Measurements from ENCODE around the gene PHF19. TPM values are rescaled to one million over a fixed set of nuclear protein-coding genes. Genes with fewer than 3 reads are reported as not detected.

Gene PHF19
- total RNA-seq, 6 donors from 2014 or later, result 8.0 to 42.4 (median 19.2) TPM

DNA sequence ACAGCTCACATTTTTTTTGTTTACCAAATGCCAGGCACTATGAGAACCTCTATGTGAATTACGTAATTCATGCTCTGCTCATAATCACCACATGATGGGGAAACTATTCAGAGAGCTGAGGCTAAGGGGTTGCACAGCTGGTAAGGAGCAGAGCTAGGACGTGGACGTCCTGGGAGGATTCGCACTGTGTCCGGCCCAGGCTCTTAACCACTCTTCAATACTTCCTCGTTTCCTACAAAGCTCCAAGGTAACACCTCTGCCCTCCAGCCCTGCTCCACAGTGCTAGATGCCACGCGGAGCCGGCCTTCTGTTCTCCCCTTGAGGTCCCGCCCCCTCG is 8.7 kb downstream of the PHF19 start:
- DNase-seq (no peak), ATAC-seq (ENCODE audit: low FRiP score in 2 of 2) (no peak)
- H3K27me3 ChIP-seq, result no peaks in the 10 kb centered on the region
- WGBS, 2 donors, result 1 to 14% methylated on average over 5 to 11 of the region's 11 CpGs
- peaks cover 10 to 18% (median 13%) of the 10 kb centered on the region in 4 donors for H3K4me1 ChIP-seq
- no peak for TF ChIP-seq EP300 (IDR thresholded peaks at IDR 0.05)
- TF ChIP-seq POLR2AphosphoS5 (IDR thresholded peaks at IDR 0.05), result peak; percentile 50
- TF ChIP-seq POLR2A (IDR thresholded peaks at IDR 0.05), result peak in 3 of 4 donors; percentile 38 to 60 (median 52)
- TF ChIP-seq, protein P1, sequence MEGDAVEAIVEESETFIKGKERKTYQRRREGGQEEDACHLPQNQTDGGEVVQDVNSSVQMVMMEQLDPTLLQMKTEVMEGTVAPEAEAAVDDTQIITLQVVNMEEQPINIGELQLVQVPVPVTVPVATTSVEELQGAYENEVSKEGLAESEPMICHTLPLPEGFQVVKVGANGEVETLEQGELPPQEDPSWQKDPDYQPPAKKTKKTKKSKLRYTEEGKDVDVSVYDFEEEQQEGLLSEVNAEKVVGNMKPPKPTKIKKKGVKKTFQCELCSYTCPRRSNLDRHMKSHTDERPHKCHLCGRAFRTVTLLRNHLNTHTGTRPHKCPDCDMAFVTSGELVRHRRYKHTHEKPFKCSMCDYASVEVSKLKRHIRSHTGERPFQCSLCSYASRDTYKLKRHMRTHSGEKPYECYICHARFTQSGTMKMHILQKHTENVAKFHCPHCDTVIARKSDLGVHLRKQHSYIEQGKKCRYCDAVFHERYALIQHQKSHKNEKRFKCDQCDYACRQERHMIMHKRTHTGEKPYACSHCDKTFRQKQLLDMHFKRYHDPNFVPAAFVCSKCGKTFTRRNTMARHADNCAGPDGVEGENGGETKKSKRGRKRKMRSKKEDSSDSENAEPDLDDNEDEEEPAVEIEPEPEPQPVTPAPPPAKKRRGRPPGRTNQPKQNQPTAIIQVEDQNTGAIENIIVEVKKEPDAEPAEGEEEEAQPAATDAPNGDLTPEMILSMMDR (IDR thresholded peaks at IDR 0.05), result peak in 2 of 6 experiments; percentile 28 to 36
- peak overlapping the region; percentile 1 to 70 (median 62) for H3K4me3 ChIP-seq
- H3K36me3 ChIP-seq, result peaks cover 0 to 14% (median 10%) of the 10 kb centered on the region in 4 donors
- H3K27ac ChIP-seq, result peak overlapping the region; percentile 76 to 93 (median 91)
- no peaks in the 10 kb centered on the region for H3K9me3 ChIP-seq

DNA sequence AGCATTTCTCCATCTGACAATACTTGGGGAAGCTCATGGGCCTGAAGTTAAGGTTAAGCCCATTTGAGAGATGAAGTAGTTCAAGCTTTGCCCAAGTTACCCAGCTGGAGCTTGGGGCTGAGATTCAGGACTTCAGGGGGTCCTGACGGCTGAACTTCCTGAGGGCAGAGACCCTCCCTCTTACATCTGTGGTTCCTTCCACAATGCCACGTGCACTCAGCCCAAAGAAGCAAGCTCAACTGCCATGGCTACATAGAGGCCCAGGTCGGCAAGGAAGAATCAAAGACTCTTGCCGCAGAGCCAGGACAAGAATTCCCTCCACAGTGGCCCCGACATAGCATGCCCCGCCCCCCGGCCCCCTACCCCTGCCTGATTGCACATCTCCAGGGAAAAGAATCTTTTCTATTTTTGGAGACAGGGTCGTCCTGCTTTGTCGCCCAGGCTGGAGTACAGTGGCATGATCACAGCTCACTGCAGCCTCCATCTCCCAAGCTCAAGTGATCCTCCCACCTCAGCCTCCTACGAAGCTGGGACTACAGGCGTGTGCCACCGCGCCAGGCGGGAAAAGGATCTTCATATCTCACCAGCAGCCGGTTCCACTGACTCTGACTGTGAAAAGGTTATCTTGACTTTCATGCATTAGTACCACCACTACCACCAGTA is 9.2 kb downstream of the PHF19 start:
- 89 to 93% methylated on average over 15 of the region's 15 CpGs for WGBS, 2 donors
- no peak for TF ChIP-seq POLR2A (IDR thresholded peaks at IDR 0.05)
- TF ChIP-seq EP300 (IDR thresholded peaks at IDR 0.05), result no peak
- TF ChIP-seq, protein P1 (IDR thresholded peaks at IDR 0.05), result no peak
- TF ChIP-seq POLR2AphosphoS5 (IDR thresholded peaks at IDR 0.05), result no peak

GRCh38 chr9:120866651-120867050 is 10.3 kb downstream of the PHF19 start:
- Histone ChIP-seq H3K27me3 (no peaks in the 10 kb centered on the region), H3K4me1 (peaks cover 10 to 16% (median 13%) of the 10 kb centered on the region in 4 donors), H3K27ac (no peak overlapping the region), H3K36me3 (peaks cover 0 to 25% (median 20%) of the 10 kb centered on the region in 4 donors), H3K9me3 (no peaks in the 10 kb centered on the region), H3K4me3 (no peak overlapping the region)
- DNase-seq, result no peak
- WGBS, 2 donors, result 93 to 98% methylated on average over 6 of the region's 6 CpGs
- TF ChIP-seq, protein P1 (IDR thresholded peaks at IDR 0.05), result no peak
- TF ChIP-seq EP300 (IDR thresholded peaks at IDR 0.05), result no peak
- no peak for TF ChIP-seq POLR2A (IDR thresholded peaks at IDR 0.05)
- no peak for TF ChIP-seq POLR2AphosphoS5 (IDR thresholded peaks at IDR 0.05)
- no peak for ATAC-seq (ENCODE audit: low FRiP score in 2 of 2)

More for the DNA sequence above, 9.2 kb downstream of the PHF19 start:
- peaks cover 10 to 16% (median 13%) of the 10 kb centered on the region in 4 donors for H3K4me1 ChIP-seq
- H3K27me3 ChIP-seq, result no peaks in the 10 kb centered on the region
- peak overlapping the region in 3 of 4 donors; percentile 61 to 70 (median 63) for H3K4me3 ChIP-seq
- peaks cover 0 to 14% (median 11%) of the 10 kb centered on the region in 4 donors for H3K36me3 ChIP-seq
- H3K9me3 ChIP-seq, result no peaks in the 10 kb centered on the region
- ATAC-seq (ENCODE audit: low FRiP score in 2 of 2), result no peak
- DNase-seq, result no peak
- H3K27ac ChIP-seq, result peak overlapping the region; percentile 76 to 93 (median 91)

DNA sequence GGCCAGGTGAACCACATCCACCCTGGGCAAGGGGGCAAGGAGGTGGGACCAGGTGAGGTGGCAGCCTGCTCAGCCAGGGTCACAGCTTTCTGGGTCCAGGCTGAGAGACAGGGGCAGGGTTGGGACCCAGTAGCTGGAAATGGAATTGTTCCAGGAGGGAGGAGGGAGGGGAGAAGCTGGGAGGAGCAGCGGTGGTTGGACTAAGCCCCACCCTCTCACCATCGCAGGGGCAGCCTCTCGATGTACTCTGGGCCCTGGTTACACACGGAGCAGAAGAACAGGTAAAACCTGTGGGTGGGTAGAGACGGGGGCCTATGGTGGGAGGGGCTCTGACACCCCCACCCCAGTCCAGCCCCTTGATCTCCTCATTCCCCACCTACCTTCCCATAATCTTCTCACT is 11.2 kb downstream of the PHF19 start:
- no peaks in the 10 kb centered on the region for H3K27me3 ChIP-seq
- H3K27ac ChIP-seq, result peak overlapping the region in 1 of 4 donors; percentile 18
- H3K9me3 ChIP-seq, result no peaks in the 10 kb centered on the region
- H3K4me3 ChIP-seq, result no peak overlapping the region
- DNase-seq (no peak), ATAC-seq (ENCODE audit: low FRiP score in 2 of 2) (no peak)
- H3K36me3 ChIP-seq, result peaks cover 0 to 33% (median 27%) of the 10 kb centered on the region in 4 donors
- WGBS, 2 donors, result 58 to 61% methylated on average over 5 of the region's 5 CpGs
- TF ChIP-seq EP300 (IDR thresholded peaks at IDR 0.05) (no peak), POLR2AphosphoS5 (IDR thresholded peaks at IDR 0.05) (no peak), POLR2A (IDR thresholded peaks at IDR 0.05) (no peak)
- TF ChIP-seq, protein P1 (IDR thresholded peaks at IDR 0.05), result no peak
- H3K4me1 ChIP-seq, result peaks cover 10 to 16% (median 13%) of the 10 kb centered on the region in 4 donors
